Stimulated activated CD8-positive, alpha-beta memory T cell treated with anti-CD3 and anti-CD28 coated beads, Interleukin-15, amount 100 ng/mL, for 24 hours (primary cell): ENCODE results near the gene GNB1.
"Not testable (repeated sequence)": the region's sequence is repeated elsewhere in the genome, so short reads cannot be mapped to it uniquely, and the experiment has no call there.

ENCODE experiments used
- DNase-seq: peaks from one replicate; pipeline ENCODE4 v3.0.0-alpha.2; 2020; ENCODE audit warnings: low read depth

Gene GNB1

DNA sequence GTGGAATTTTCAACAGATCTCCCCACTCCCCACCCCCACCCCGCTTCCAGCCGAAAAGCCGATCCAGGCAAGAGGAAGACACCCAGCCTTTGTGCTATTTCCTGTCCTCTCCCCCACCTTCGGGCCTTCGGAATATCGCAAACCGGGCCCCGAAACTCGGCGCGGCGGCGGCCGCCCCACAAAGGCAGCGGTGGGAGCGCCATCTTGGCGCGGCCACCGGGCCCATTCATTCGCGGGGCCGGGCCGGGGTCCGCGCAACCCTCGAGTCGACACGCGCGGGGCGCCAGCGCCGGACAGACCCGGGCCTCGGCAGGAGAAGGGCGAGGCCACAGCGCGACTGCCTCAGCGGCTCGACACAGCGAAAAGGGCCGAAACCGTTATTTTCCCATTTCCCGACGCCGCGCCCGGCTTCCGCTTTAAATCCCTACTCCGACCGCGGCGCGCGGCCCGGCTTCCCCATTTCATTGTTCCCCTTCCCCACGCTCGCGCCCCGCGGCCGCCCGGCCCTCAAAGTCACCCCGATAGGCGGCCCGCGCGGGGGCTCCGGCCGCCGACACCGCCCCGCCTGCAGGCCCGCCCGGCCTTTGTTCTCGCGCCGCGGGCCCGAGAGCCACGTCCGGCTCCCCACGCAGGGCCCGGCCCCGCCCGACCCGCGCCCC is 911 bp downstream of the GNB1 start:
- DNase-seq, result peak; percentile 19

DNA sequence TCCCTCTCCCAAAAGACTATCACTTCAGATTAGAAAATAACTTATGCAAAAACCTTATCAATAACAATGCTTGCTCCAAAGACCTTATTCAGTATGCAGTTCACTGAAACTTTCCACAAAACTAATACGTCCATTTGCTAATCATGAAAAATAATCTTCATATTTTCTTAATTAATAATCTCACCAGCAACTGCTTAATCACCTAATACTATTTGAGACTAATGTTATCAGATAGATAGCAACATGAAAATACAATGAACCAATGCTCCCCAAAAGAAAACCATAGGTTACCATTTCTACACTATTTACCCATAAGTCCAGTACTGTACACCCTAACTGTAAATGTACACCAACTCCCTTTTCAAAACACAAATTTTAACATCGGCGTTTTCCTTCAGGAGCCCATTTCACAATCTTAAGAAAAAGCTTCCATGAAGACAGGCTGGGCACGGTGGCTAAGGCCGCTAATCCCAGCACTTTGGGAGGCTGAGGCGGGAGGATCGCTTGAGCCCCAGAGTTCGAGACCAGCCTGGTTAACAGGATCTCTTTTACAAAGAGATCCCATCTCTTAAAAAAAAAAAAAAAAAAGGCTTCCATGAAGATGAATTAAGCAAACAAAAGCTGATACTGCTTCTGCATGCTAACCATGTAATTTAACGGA is 1.7 kb downstream of the GNB1 start:
- DNase-seq, result no peak

- not testable (repeated sequence) for DNase-seq
Measured at GRCh38 chr1:1883890-1884289, 7.0 kb downstream of the GNB1 start.

DNA sequence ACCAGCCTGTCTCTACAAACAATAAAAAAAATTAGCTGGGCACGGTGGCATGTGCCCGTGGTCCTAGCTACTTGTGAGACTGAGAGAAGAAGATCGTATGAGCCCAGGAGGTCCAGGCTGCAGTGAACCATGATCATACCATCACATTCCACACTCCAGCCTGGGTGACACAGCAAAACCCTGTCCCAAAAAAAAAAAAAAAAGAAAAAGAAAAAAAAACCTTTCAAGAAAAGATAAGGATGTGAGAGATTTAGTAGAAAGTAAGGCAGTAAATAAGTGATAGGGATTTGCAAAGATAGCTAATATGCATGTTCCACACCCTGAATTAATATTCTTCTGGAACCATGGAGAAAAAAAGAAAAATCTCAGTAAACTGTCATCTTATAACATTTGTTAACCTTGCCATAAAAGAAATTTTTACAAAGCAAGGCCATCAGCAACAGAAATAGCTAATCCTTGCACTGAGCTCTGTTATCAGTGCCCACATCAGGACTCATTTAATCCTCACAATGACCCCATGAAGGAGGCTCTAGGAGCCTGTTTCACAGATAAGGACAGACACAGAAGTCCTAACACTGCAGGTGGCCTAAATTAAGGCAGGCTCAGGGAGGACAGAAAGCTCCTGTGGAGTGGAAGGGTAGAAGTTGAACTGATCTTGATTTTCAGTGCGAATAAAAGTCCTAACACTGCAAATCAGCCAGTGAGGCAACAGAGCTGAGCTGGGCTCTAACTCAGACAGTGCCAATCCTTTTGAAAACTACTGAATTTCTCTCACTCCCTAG is 7.6 kb downstream of the GNB1 start:
- no peak for DNase-seq

DNA sequence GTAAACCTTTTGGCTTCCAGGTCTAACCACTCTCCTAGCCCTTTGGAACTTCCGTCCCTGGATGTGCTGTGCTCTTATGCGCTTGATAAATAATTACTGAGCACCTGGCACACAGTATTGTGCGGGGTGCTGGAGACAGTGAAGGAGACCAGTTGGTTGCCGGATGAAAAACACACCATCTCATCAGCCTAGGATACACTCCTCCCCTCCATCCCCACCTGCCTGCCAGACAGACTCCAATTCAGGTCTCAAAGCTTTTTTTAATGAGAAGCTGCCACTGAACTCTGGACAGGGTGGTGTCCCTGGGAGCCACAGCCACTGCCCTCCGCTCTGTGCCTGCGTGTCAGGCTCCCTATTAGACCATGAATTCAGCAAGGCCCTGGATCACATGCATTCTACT is 9.2 kb downstream of the GNB1 start:
- DNase-seq, result no peak

DNA sequence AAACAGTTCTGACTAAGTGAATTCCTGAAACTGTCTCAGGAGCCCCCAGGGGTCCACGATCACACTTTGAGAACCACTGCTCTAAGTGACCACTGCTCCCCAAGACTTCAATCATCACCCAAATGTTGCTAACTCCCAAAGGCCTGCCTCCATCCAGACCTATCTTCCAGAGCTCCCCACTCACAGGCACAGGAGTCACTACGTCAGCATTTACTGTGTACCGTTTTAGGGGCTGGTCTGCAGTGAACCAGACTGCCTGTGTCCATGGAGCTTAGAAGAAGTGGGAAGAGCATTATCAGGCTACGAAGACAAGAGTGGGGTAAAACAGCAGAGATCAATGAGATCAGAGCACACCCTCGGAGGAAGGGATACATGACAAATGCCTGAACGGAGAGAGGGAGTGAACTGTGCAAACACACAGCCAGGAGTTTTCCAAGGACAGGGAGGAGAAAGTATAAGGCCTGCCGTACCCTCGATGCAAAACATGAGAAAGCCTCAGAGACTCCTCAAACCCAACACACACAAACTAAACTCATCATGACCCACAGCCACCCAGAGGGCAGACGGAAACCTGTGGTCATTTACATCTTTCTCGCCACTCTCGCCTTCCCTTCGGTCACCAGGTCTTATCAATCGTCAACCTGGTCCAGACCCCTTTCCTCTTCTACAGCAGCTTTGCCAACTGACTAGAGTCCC is 10.1 kb downstream of the GNB1 start:
- DNase-seq, result no peak

DNA sequence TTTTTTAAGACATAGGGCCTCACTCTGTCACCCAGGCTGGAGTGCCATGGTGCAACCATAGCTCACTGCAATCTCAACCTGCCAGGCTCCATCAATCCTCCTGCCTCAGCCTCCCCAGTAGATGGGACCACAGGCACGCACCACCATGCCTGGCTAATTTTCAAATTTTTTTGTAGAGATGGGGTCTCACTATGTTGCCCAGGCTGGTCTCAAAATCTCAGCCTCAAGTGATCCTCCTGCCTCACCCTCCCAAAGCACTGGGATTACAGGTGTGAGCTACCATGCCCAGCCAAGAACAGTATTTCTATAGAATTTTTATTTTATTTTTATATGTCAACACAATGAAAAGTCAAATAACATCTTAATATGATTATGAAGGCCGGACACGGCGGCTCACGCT is 10.9 kb downstream of the GNB1 start:
- DNase-seq, result no peak

- no peak for DNase-seq
Measured at GRCh38 chr1:1877865-1878436, 12.9 kb downstream of the GNB1 start.

GRCh38 chr1:1876335-1876930 is 14.5 kb downstream of the GNB1 start:
- no peak for DNase-seq

- no peak for DNase-seq
Measured at GRCh38 chr1:1875932-1876331, 15.0 kb downstream of the GNB1 start.

- DNase-seq, result no peak
Measured at GRCh38 chr1:1874901-1875300, 16.0 kb downstream of the GNB1 start.

GRCh38 chr1:1873186-1873585 is 17.7 kb downstream of the GNB1 start:
- DNase-seq, result no peak

GRCh38 chr1:1872329-1872994 is 18.4 kb downstream of the GNB1 start:
- no peak for DNase-seq

GRCh38 chr1:1869469-1869868 is 21.4 kb downstream of the GNB1 start:
- DNase-seq, result no peak

GRCh38 chr1:1867164-1867563 is 23.7 kb downstream of the GNB1 start:
- no peak for DNase-seq

- no peak for DNase-seq
Measured at GRCh38 chr1:1862905-1863547, 27.9 kb downstream of the GNB1 start.

- not testable (repeated sequence) for DNase-seq
Measured at GRCh38 chr1:1861761-1862310, 29.1 kb downstream of the GNB1 start.

DNA sequence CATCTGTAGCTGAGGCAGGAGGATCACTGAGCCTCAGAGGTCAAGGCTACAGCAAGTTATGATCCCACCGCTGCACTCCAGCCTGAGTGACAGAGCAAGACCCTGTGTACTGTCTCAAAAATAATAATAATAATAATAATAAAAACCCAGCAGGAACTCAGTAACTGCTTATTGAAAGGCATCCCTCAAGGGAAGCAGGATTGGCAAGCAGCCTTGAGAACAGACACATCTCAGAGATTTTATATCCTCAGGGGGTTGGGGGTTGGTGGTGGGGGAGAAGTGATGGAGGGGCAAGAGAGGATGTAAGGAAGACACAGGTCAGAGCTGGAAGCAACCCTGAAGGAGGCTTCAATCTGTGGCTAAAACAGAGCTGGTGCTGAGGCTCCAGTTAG is 29.6 kb downstream of the GNB1 start:
- DNase-seq, result no peak

- not testable (repeated sequence) for DNase-seq
Measured at GRCh38 chr1:1859970-1860697, 30.8 kb downstream of the GNB1 start.
